Right renal pelvis (tissue), 4 donors: Measurements from ENCODE around the gene RETN. TPM values are rescaled to one million over a fixed set of nuclear protein-coding genes. Genes with fewer than 3 reads are reported as not detected.

Experiments
- DNase-seq, 4 donors: peaks; one replicate each; pipeline ENCODE4 v3.0.0-alpha.2; 2013; ENCODE audit warnings: low read depth in 4 of 4, low spot score in 3 of 4, missing footprints in 1 of 4
- polyA plus RNA-seq, 4 donors: library from polyadenylated mRNA; unstranded; fragments of 120-200 nt; gene quantifications; one replicate each; pipeline ENCODE4 v1.2.1, GENCODE V29; 2013; ENCODE audit not compliant: insufficient read length in 4 of 4

Gene RETN
- polyA plus RNA-seq, 4 donors, result 0.34 to 1.5 (median 1.0) TPM

DNA sequence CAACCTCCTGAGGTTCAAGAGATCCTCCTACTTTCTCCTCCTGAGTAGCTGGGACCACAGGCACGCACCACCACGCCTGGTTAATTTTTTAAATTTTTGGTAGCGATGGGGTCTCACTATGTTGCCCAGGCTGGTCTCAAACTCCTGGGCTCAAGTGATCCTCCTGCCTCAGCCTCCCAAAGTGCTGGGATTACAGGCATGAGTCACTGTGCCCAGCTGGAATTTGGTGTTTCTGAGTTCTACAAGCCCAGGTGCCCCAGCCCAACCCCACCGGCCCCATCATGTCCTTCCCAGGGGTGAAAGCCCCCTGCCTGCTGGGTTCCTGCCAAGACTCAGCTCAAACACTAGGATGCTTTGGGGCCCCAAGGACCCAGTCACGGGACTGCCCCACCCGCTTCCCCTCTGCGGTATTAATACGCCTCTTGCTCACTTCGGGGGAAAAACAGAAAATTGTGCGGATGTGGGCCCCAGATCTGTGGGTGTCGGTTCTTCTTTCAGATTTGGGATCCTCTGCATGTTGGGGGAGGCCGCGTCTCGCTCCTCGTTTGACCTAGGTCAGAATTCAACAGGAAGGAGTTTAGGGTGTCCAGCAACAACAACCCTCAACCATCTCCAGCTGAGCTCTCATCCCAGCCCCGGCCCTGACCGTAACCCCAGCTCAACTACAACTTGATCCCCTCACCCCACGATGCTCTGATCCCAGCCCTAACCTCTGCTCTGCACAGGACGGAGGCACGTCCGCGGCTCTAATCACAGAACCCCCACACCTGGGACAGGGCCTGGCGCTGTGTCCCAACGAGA is 36.7 kb downstream of the RETN start:
- no peak for DNase-seq

DNA sequence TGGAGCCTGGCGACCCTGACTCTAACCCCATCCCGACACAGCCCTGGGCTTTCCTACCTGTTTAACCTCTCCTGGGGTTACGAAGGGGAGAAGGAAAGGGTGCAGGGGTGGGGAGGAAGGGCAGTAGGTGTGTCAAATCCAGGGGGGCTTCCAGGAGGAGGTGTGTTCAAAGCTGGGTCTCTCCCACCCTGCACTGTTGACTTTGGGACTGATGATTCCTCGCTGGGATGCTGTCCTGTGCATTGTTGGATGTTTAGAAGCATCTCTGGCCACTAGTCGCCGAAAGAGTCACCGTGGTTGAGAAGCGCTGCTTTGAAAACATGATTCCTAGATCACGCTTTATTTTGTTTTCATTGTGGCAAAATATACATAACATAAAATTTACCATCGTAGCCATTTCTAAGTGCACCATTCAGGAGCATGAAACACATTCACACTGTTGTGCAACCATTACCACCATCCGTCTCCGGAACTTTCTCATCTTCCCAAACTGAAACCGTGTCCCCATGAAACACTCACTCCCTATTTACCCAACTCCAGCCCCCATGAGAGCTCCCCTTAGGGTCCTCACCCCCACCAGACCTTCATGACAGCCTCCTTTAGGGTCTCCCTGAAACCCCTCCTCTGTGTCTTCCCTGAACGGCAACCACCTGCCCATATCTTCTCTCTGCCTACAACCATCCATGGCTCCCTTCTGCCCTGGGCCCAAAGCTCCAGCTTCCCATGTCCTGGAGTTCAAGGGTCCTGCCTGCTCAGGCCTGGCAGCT is 37.5 kb downstream of the RETN start:
- DNase-seq, result no peak

DNA sequence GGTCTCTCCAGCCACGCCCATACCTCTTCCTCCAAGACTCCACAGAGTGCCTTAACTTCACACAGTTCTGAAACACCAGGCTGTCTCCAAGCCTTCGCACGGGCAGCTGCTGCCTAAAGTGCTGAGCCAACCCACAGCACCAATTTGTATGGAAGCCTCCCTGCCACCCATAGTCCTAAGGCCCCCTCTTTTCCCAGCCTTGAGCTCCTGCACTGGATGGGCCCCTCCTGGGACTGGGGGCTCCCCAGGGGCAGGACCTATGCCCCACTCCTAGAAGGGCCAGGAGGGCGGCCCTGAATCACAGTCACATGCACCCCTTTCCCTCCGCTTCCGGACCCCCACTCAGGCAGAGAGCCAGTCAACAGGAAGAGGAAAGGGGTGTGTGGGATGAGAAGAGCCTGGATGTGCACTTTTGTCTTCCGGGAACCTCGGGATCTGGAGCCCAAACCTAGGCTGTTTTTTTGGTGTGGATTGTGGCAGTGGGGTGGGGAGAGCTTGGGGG is 38.2 kb downstream of the RETN start:
- no peak for DNase-seq

DNA sequence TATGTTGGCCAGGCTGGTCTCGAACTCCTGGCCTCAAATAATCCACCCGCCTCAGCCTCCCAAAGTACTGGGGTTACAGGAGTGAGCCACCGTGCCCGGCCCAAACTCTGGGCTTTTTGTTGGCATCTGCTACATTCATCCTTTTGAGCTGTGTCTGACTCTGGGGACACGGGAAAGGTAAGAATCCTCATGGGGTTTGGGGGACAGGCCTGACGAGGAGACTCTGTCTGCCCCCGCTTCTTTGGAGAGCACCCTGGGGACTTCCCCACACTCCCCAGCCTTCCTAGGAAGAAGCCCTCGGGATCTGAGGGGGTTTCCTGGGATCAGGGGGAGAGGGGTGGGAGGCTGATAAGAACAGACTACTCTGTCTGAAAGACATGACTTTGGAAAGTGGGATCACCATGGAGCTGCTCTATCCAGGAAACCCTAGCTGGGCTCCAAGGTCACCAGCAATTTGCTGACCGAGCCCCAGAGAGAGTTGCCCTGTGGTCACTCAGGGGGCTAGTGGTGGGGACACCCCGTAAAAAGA is 41.1 kb downstream of the RETN start:
- no peak for DNase-seq

DNA sequence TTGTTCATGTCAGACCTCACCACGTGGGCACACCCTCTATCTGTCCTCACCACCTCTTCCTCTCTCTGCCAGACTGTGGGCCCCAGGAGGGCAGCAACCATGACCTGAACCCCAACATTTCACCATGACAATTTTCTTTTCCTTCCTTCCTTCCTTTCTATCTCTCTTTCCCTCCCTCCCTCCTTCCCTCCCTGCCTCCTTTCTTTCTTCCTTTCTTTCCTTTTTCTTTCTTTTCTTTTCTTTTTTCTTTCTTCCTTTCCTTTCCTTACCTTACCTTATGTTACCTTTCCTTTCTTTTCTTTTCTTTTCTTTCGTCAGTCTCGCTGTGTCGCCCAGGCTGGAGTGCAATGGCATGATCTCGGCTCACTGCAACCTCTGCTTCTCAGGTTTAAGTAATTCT is 41.8 kb downstream of the RETN start:
- no peak for DNase-seq

DNA sequence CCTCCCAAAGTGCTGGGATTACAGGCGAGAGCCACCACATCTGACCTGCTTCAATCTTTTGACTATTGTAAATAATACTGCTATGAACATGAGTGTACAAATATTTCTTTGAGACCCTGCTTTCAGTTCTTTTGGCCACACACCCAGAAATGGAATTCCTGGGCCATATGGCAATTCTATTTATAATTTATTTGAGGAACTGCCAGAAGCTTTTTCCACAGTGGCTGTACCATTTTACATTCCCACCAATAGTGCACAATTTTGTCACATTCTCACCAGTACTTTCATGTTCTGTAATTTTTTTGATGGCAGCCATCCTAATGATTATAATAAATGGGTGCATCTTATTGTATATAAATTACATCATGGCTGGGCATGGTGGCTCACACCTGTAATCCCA is 46.8 kb downstream of the RETN start:
- DNase-seq, result no peak

DNA sequence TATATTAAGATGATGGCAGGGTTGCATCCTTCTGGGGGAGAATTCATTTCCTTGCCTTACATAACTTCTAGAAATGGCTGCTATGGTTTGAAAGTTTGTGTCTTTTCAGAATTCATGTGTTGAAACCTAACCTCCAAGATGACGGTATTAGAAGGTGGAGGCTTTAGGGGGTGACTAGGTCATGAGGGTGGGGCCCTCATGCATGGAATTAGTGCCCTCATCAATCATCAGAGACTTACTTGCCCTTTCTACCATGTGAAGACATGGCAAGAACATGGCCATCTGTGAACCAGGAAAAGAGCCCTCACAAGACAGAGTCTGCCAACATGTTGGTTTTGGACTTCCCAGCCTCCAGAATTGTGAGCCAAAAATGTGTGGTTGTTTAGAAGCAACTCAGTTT is 47.9 kb downstream of the RETN start:
- DNase-seq, result no peak

DNA sequence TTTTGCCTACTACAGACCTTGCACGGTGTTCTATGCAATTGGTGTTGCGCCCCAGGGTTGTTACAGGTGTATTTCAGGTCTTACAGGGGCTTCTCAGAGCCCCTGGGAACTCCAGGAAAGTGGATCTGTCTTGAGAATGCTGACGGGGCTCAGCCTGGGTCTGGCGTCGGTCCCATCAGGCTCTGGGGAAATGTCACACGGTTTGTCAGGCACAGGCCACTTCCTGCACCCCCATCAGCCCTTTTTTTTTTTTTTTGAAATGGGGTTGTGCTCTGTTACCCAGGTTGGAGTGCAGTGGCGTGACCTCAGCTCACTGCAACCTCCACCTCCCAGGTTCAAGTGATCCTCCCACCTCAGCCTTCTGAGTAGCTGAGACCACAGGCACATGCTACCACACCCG is 49.8 kb downstream of the RETN start:
- DNase-seq, result no peak

Other genes starting within 250 kb of the RETN start
- 1 to 10 TPM; 4.9 to 9.3 (median 5.6) TPM for gene PEX11G, start 180.0 kb upstream of the RETN start, polyA plus RNA-seq
- gene ZNF358, start 152.9 kb upstream of the RETN start, polyA plus RNA-seq, result 10 to 100 TPM; 43.1 to 69.6 (median 43.7) TPM
- 10 to 100 TPM; 15.2 to 19.7 (median 16.1) TPM for gene MCOLN1, start 146.4 kb upstream of the RETN start, polyA plus RNA-seq
- 10 to 100 TPM; 36.2 to 45.1 (median 41.9) TPM for gene PNPLA6, start 133.3 kb upstream of the RETN start, polyA plus RNA-seq
- gene CAMSAP3, start 73.2 kb upstream of the RETN start, polyA plus RNA-seq, result 10 to 100 TPM; 13.2 to 22.5 (median 16.8) TPM
- gene XAB2, start 39.5 kb upstream of the RETN start, polyA plus RNA-seq, result 10 to 100 TPM; 33.3 to 47.0 (median 34.9) TPM
- 100 to 1,000 TPM in 2 of 4 donors, 10 to 100 TPM in 2; 86.2 to 115 (median 105) TPM for gene PET100, start 39.3 kb upstream of the RETN start, polyA plus RNA-seq
- 1 to 10 TPM in 2 of 4 donors, under 1 TPM in 2; 0.82 to 1.6 (median 1.0) TPM for gene PCP2, start 35.3 kb upstream of the RETN start, polyA plus RNA-seq
- gene STXBP2, start 31.9 kb upstream of the RETN start, polyA plus RNA-seq, result 10 to 100 TPM; 54.9 to 68.0 (median 66.3) TPM
- gene MCEMP1, start 8.0 kb downstream of the RETN start, polyA plus RNA-seq, result under 1 TPM; 0.11 to 0.66 (median 0.17) TPM
- 10 to 100 TPM; 40.6 to 72.7 (median 48.4) TPM for gene TRAPPC5, start 11.8 kb downstream of the RETN start, polyA plus RNA-seq
- under 1 TPM in 3 of 4 donors, not detected in 1; 0.15 to 0.29 (median 0.17) TPM for gene FCER2, start 33.1 kb downstream of the RETN start, polyA plus RNA-seq
- under 1 TPM in 1 of 4 donors, not detected in 3; 0.13 TPM for gene CLEC4G, start 63.1 kb downstream of the RETN start, polyA plus RNA-seq
- 1 to 10 TPM; 1.0 to 1.7 (median 1.3) TPM for gene CD209, start 78.5 kb downstream of the RETN start, polyA plus RNA-seq
- gene CLEC4M, start 94.2 kb downstream of the RETN start, polyA plus RNA-seq, result 1 to 10 TPM; 2.6 to 3.7 (median 3.3) TPM
- 10 to 100 TPM; 15.4 to 19.0 (median 16.1) TPM for gene EVI5L, start 161.2 kb downstream of the RETN start, polyA plus RNA-seq
- 1 to 10 TPM; 5.6 to 9.4 (median 7.6) TPM for gene PRR36, start 205.3 kb downstream of the RETN start, polyA plus RNA-seq
- 1 to 10 TPM; 2.3 to 2.9 (median 2.5) TPM for gene LRRC8E, start 219.5 kb downstream of the RETN start, polyA plus RNA-seq
- gene MAP2K7, start 234.8 kb downstream of the RETN start, polyA plus RNA-seq, result 10 to 100 TPM; 25.9 to 35.8 (median 26.2) TPM
- gene TGFBR3L, start 245.8 kb downstream of the RETN start, polyA plus RNA-seq, result 1 to 10 TPM in 1 of 4 donors, under 1 TPM in 3; 0.28 to 1.1 (median 0.60) TPM